ENCODE data around the gene SEH1L.

DNA sequence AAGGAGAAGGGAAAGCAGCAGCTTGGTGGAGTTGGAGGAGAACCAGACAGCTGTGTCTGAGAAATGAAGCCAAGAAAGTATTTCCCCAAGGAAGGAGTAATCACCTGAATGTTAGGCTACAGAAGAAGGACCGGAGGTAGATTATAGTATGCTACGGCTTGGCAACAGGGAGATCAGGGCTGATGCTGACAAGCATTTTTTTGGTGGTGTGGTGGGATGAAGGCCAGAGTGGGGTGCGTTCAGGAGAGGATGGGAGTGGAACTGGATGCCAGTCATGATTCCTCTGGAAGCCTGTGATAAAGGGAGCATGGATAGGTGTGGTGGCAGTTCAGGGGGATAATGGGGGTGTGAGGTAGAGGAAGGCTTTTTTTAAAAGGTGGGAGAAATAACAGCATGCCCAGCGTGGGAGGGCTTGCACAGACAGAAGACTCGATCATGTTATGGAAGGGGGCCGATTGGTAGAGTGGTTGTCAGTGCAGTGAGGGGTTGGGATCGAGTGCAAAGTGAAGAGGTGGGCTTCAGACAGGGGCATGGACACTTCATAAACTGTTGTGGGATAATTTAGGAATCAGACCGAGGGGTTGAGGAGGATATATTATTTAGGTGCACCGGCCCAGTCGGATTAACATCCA, 49.0 kb downstream of the SEH1L start:
- TF ChIP-seq, protein P1, sequence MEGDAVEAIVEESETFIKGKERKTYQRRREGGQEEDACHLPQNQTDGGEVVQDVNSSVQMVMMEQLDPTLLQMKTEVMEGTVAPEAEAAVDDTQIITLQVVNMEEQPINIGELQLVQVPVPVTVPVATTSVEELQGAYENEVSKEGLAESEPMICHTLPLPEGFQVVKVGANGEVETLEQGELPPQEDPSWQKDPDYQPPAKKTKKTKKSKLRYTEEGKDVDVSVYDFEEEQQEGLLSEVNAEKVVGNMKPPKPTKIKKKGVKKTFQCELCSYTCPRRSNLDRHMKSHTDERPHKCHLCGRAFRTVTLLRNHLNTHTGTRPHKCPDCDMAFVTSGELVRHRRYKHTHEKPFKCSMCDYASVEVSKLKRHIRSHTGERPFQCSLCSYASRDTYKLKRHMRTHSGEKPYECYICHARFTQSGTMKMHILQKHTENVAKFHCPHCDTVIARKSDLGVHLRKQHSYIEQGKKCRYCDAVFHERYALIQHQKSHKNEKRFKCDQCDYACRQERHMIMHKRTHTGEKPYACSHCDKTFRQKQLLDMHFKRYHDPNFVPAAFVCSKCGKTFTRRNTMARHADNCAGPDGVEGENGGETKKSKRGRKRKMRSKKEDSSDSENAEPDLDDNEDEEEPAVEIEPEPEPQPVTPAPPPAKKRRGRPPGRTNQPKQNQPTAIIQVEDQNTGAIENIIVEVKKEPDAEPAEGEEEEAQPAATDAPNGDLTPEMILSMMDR (conservative IDR thresholded peaks at IDR 0.05; ENCODE audit: low read depth, low read length), result no peak
- TF ChIP-seq EZH2phosphoT487 (IDR thresholded peaks at IDR 0.05; ENCODE audit: borderline replicate concordance, low read length), result no peak

Data from PC-3 (cell line).